ENCODE results near the gene MEGF9. TPM values are rescaled to one million over a fixed set of nuclear protein-coding genes. Genes with fewer than 3 reads are reported as not detected.

Gene MEGF9
- total and polyA plus RNA-seq, 12 donors, result 3.9 to 28.5 (median 19.7) TPM

- 97 to 100% (median 99%) methylated on average over 1 of the region's 1 CpG for WGBS, 4 donors
- no peaks in the 10 kb centered on the region for H3K9me3 ChIP-seq (replicated peaks in 1 of 3)
- H3K36me3 ChIP-seq (replicated peaks in 1 of 2), result no peaks in the 10 kb centered on the region
- H3K4me3 ChIP-seq, result no peak overlapping the region
- TF ChIP-seq POLR2A (IDR thresholded peaks at IDR 0.05), result no peak
- no peaks in the 10 kb centered on the region for H3K4me1 ChIP-seq (replicated peaks in 1 of 2)
- no peak for DNase-seq
- no peaks in the 10 kb centered on the region for H3K27me3 ChIP-seq
- intact Hi-C loops (cut with DNase I), result no loop called here
- no peak overlapping the region for H3K27ac ChIP-seq
These were observed 102.1 kb downstream of the MEGF9 start for GRCh38 chr9:120612218-120612617.

GRCh38 chr9:120611690-120612068 lies 102.6 kb downstream of the MEGF9 start:
- WGBS, 4 donors, result 93 to 100% (median 99%) methylated on average over 1 of the region's 1 CpG
- intact Hi-C loops (cut with DNase I), result no loop called here
- no peaks in the 10 kb centered on the region for H3K4me1 ChIP-seq (replicated peaks in 1 of 2)
- H3K9me3 ChIP-seq (replicated peaks in 1 of 3), result no peaks in the 10 kb centered on the region
- H3K4me3 ChIP-seq, result no peak overlapping the region
- no peak overlapping the region for H3K27ac ChIP-seq
- no peaks in the 10 kb centered on the region for H3K27me3 ChIP-seq
- no peak for DNase-seq
- H3K36me3 ChIP-seq (replicated peaks in 1 of 2), result no peaks in the 10 kb centered on the region
- no peak for TF ChIP-seq POLR2A (IDR thresholded peaks at IDR 0.05)
- TF ChIP-seq CTCF (IDR thresholded peaks at IDR 0.05), result no peak

- Histone ChIP-seq H3K4me1 (replicated peaks in 1 of 2) (no peaks in the 10 kb centered on the region), H3K9me3 (replicated peaks in 1 of 3) (no peaks in the 10 kb centered on the region), H3K4me3 (no peak overlapping the region), H3K36me3 (replicated peaks in 1 of 2) (no peaks in the 10 kb centered on the region), H3K27ac (no peak overlapping the region), H3K27me3 (no peaks in the 10 kb centered on the region)
- intact Hi-C loops (cut with DNase I), result no loop called here
- DNase-seq, result no peak
- TF ChIP-seq POLR2A (IDR thresholded peaks at IDR 0.05), result no peak
- TF ChIP-seq CTCF (IDR thresholded peaks at IDR 0.05), result peak in 2 of 6 experiments; percentile 17 to 24
These were observed 103.1 kb downstream of the MEGF9 start for GRCh38 chr9:120610975-120611689.

- TF ChIP-seq POLR2A (IDR thresholded peaks at IDR 0.05) (no peak), CTCF (IDR thresholded peaks at IDR 0.05) (no peak)
- Histone ChIP-seq H3K9me3 (replicated peaks in 1 of 3) (no peaks in the 10 kb centered on the region), H3K4me3 (no peak overlapping the region), H3K36me3 (replicated peaks in 1 of 2) (peaks cover 0 to 4% of the 10 kb centered on the region in 2 donors), H3K27ac (no peak overlapping the region), H3K27me3 (no peaks in the 10 kb centered on the region), H3K4me1 (replicated peaks in 1 of 2) (no peaks in the 10 kb centered on the region)
- DNase-seq, result no peak
- intact Hi-C loops (cut with DNase I), result no loop called here
- 87 to 97% (median 89%) methylated on average over 2 of the region's 2 CpGs for WGBS, 4 donors
These were observed 104.6 kb downstream of the MEGF9 start for GRCh38 chr9:120609636-120610035.

GRCh38 chr9:120608421-120608820 lies 105.8 kb downstream of the MEGF9 start:
- no peak for DNase-seq
- Histone ChIP-seq H3K9me3 (replicated peaks in 1 of 3) (no peaks in the 10 kb centered on the region), H3K27ac (no peak overlapping the region), H3K27me3 (no peaks in the 10 kb centered on the region), H3K4me3 (no peak overlapping the region), H3K4me1 (replicated peaks in 1 of 2) (no peaks in the 10 kb centered on the region), H3K36me3 (replicated peaks in 1 of 2) (peaks cover 0 to 5% of the 10 kb centered on the region in 2 donors)
- TF ChIP-seq POLR2A (IDR thresholded peaks at IDR 0.05) (no peak), CTCF (IDR thresholded peaks at IDR 0.05) (no peak)
- intact Hi-C loops (cut with DNase I), result no loop called here

All from adrenal gland (tissue), 12 donors.